Measurements from ENCODE around the gene TTC33.
"Not testable (repeated sequence)": the region's sequence is repeated elsewhere in the genome, so short reads cannot be mapped to it uniquely, and the experiment has no call there.

The TTC33 gene

GRCh38 chr5:40714001-40714400 lies 41.8 kb downstream of the TTC33 start:
- Histone ChIP-seq H3K9me3 (ENCODE audit: insufficient read depth, low read length) (no peaks in the 10 kb centered on the region), H3F3A (ENCODE audit: insufficient read depth) (peaks cover 2% of the 10 kb centered on the region; the same call in 1 of the 2 replicates), H3K4me2 (ENCODE audit: low read depth, low read length, poor library complexity, severe bottlenecking) (no peak overlapping the region), H3K27me3 (ENCODE audit: low read length) (no peaks in the 10 kb centered on the region), H3K9me2 (replicated peaks; ENCODE audit: insufficient read depth, low read length) (no peaks in the 10 kb centered on the region), H2AFZ (ENCODE audit: low read depth, low read length, severe bottlenecking) (no peak overlapping the region), H3K4me3 (ENCODE audit: insufficient read depth, low read length, poor library complexity, severe bottlenecking) (no peak overlapping the region), H3K79me2 (ENCODE audit: insufficient read depth, low read length) (no peaks in the 10 kb centered on the region), H4K20me1 (ENCODE audit: low read depth, low read length) (no peaks in the 10 kb centered on the region), H3K27ac (ENCODE audit: low read depth, low read length) (no peak overlapping the region), H3K9ac (ENCODE audit: low read length) (no peak overlapping the region), H3K36me3 (ENCODE audit: low read length) (peaks cover 9% of the 10 kb centered on the region)
- TF ChIP-seq EZH2phosphoT487 (conservative IDR thresholded peaks at IDR 0.05; ENCODE audit: low read length) (no peak), CTCF (IDR thresholded peaks at IDR 0.05; ENCODE audit: insufficient read depth, low read length, poor library complexity, severe bottlenecking) (no peak)

GRCh38 chr5:40710575-40710974 lies 45.2 kb downstream of the TTC33 start:
- H3K79me2 ChIP-seq (ENCODE audit: insufficient read depth, low read length); H3K27me3 ChIP-seq (ENCODE audit: low read length); H3F3A ChIP-seq (ENCODE audit: insufficient read depth); H3K9ac ChIP-seq (ENCODE audit: low read length); H3K4me2 ChIP-seq (ENCODE audit: low read depth, low read length, poor library complexity, severe bottlenecking); H3K4me3 ChIP-seq (ENCODE audit: insufficient read depth, low read length, poor library complexity, severe bottlenecking); H3K36me3 ChIP-seq (ENCODE audit: low read length); H3K9me2 ChIP-seq (replicated peaks; ENCODE audit: insufficient read depth, low read length); H4K20me1 ChIP-seq (ENCODE audit: low read depth, low read length); H2AFZ ChIP-seq (ENCODE audit: low read depth, low read length, severe bottlenecking); H3K9me3 ChIP-seq (ENCODE audit: insufficient read depth, low read length); H3K27ac ChIP-seq (ENCODE audit: low read depth, low read length): not testable (repeated sequence)

- not testable (repeated sequence) for H3K27ac ChIP-seq (ENCODE audit: low read depth, low read length); H2AFZ ChIP-seq (ENCODE audit: low read depth, low read length, severe bottlenecking); H3K9ac ChIP-seq (ENCODE audit: low read length); H3K36me3 ChIP-seq (ENCODE audit: low read length); H3K27me3 ChIP-seq (ENCODE audit: low read length); H3K9me2 ChIP-seq (replicated peaks; ENCODE audit: insufficient read depth, low read length); H4K20me1 ChIP-seq (ENCODE audit: low read depth, low read length); H3K79me2 ChIP-seq (ENCODE audit: insufficient read depth, low read length); H3K4me2 ChIP-seq (ENCODE audit: low read depth, low read length, poor library complexity, severe bottlenecking); H3K4me3 ChIP-seq (ENCODE audit: insufficient read depth, low read length, poor library complexity, severe bottlenecking); H3K9me3 ChIP-seq (ENCODE audit: insufficient read depth, low read length); H3F3A ChIP-seq (ENCODE audit: insufficient read depth)
These were observed 50.3 kb downstream of the TTC33 start for GRCh38 chr5:40705484-40705883.

DNA sequence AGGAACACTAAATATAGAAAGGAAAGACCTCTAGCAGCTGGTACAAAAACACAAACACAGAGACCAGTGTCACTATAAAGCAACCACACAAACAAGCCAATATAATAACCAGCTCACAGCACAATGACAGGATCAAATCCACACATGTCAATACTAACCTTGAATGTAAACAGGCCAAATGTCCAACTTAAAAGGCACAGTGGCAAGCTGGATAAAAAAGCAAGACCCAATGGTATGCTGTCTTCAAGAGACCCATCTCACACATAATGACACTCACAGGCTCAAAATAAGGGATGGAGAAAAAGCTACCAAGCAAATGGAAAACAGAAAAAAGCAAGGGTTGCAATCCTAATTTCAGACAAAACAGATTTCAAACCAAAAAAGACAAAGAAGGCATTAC lies 53.7 kb downstream of the TTC33 start:
- H2AFZ ChIP-seq (ENCODE audit: low read depth, low read length, severe bottlenecking); H4K20me1 ChIP-seq (ENCODE audit: low read depth, low read length); H3F3A ChIP-seq (ENCODE audit: insufficient read depth); H3K27me3 ChIP-seq (ENCODE audit: low read length); H3K36me3 ChIP-seq (ENCODE audit: low read length); H3K9me2 ChIP-seq (replicated peaks; ENCODE audit: insufficient read depth, low read length); H3K27ac ChIP-seq (ENCODE audit: low read depth, low read length); H3K9ac ChIP-seq (ENCODE audit: low read length); H3K79me2 ChIP-seq (ENCODE audit: insufficient read depth, low read length); H3K4me2 ChIP-seq (ENCODE audit: low read depth, low read length, poor library complexity, severe bottlenecking); H3K9me3 ChIP-seq (ENCODE audit: insufficient read depth, low read length); H3K4me3 ChIP-seq (ENCODE audit: insufficient read depth, low read length, poor library complexity, severe bottlenecking): not testable (repeated sequence)

- Histone ChIP-seq H3K9me3 (ENCODE audit: insufficient read depth, low read length) (no peaks in the 10 kb centered on the region), H3K4me3 (ENCODE audit: insufficient read depth, low read length, poor library complexity, severe bottlenecking) (no peak overlapping the region), H3K79me2 (ENCODE audit: insufficient read depth, low read length) (no peaks in the 10 kb centered on the region), H3K36me3 (ENCODE audit: low read length) (no peaks in the 10 kb centered on the region), H4K20me1 (ENCODE audit: low read depth, low read length) (no peaks in the 10 kb centered on the region), H2AFZ (ENCODE audit: low read depth, low read length, severe bottlenecking) (no peak overlapping the region), H3K27ac (ENCODE audit: low read depth, low read length) (no peak overlapping the region), H3F3A (ENCODE audit: insufficient read depth) (no peaks in the 10 kb centered on the region), H3K9me2 (replicated peaks; ENCODE audit: insufficient read depth, low read length) (no peaks in the 10 kb centered on the region), H3K27me3 (ENCODE audit: low read length) (no peaks in the 10 kb centered on the region), H3K4me2 (ENCODE audit: low read depth, low read length, poor library complexity, severe bottlenecking) (no peak overlapping the region), H3K9ac (ENCODE audit: low read length) (no peak overlapping the region)
- TF ChIP-seq CTCF (IDR thresholded peaks at IDR 0.05; ENCODE audit: insufficient read depth, low read length, poor library complexity, severe bottlenecking) (no peak), EZH2phosphoT487 (conservative IDR thresholded peaks at IDR 0.05; ENCODE audit: low read length) (no peak)
These were observed 55.5 kb downstream of the TTC33 start for GRCh38 chr5:40700116-40700782.

Data from SU-DHL-6 (cell line).